ENCODE measurements around the gene ERCC4.

ERCC4 gene

GRCh38 chr16:13992322-13992721 is 72.4 kb downstream of the ERCC4 start:
- TF ChIP-seq, protein P1, sequence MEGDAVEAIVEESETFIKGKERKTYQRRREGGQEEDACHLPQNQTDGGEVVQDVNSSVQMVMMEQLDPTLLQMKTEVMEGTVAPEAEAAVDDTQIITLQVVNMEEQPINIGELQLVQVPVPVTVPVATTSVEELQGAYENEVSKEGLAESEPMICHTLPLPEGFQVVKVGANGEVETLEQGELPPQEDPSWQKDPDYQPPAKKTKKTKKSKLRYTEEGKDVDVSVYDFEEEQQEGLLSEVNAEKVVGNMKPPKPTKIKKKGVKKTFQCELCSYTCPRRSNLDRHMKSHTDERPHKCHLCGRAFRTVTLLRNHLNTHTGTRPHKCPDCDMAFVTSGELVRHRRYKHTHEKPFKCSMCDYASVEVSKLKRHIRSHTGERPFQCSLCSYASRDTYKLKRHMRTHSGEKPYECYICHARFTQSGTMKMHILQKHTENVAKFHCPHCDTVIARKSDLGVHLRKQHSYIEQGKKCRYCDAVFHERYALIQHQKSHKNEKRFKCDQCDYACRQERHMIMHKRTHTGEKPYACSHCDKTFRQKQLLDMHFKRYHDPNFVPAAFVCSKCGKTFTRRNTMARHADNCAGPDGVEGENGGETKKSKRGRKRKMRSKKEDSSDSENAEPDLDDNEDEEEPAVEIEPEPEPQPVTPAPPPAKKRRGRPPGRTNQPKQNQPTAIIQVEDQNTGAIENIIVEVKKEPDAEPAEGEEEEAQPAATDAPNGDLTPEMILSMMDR (IDR thresholded peaks at IDR 0.05; ENCODE audit: low read depth, low read length) = no peak
- H3K4me3 ChIP-seq (ENCODE audit: low read depth, low read length) = no peak overlapping the region
- in situ Hi-C loops (cut with HindIII; ENCODE audit: low sequenced_read_pairs) = no loop called here
- no peak for DNase-seq (ENCODE audit: low read depth, low spot score)

DNA sequence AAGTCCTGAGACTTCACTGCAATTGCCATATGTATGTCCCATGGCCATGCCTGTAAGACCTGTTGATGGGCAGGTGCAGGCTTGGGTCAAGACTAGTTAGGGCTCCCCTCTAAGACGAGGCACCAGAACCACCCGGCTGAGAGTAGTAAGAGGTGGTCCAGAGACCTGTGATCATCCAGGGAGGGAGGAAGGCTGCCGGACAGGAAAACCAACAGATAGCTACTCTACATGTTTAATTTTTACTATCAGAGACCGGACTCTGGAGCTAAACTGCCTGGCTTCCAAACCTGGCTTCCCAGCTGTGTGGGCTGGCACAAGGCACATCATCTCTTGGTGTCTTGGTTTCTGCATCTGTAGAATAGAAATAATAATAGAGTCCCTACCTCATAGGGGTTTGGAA is 73.0 kb downstream of the ERCC4 start:
- no peak for DNase-seq (ENCODE audit: low read depth, low spot score)
- TF ChIP-seq, protein P1 (IDR thresholded peaks at IDR 0.05; ENCODE audit: low read depth, low read length) = no peak
- H3K4me3 ChIP-seq (ENCODE audit: low read depth, low read length) = no peak overlapping the region
- in situ Hi-C loops (cut with HindIII; ENCODE audit: low sequenced_read_pairs) = no loop called here

DNA sequence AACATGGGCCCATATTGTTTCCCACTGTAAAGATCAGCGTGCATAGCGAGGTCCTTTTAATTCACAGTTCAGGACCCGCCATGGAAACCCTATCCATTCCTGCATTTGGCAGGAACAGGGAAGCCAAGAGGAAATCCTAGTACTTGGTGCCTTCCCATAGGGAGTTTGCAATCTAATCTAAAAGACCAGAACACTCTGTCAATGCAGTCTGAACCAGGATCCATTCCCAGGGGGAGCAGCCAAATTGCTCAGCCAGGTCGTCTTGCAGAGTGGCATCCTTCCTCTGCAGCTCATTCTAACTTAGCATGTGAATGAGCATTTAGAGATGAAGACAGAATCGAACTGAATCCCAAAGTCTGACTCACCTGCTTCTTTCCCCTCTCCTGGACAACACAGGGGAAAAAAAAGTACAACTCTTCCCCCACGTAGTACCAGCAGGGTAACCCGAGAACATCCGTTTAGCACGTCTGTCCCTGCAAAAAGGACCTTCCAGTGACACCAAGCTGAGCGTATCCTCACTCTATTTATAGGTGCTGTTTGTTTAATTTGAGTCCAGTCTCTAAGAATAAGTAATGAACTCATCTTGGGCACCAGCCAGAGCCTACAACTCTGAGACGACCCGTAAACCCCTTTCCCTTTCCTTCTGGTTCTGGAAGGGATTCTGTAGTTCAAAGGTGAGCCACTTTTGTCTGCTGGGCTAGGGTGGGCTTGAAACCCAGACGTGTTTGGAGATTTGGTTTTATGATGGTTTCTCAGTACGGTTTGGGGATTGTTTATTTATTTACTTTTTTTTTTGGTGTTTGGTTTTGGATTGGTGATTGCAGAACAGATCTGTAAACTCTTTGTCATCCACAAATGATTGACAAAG is 74.5 kb downstream of the ERCC4 start:
- TF ChIP-seq, protein P1 (IDR thresholded peaks at IDR 0.05; ENCODE audit: low read depth, low read length) = no peak
- in situ Hi-C loops (cut with HindIII; ENCODE audit: low sequenced_read_pairs) = no loop called here

GRCh38 chr16:13995194-13995593 is 75.2 kb downstream of the ERCC4 start:
- no peak for DNase-seq (ENCODE audit: low read depth, low spot score)
- in situ Hi-C loops (cut with HindIII; ENCODE audit: low sequenced_read_pairs) = no loop called here
- no peak overlapping the region for H3K4me3 ChIP-seq (ENCODE audit: low read depth, low read length)
- TF ChIP-seq, protein P1 (IDR thresholded peaks at IDR 0.05; ENCODE audit: low read depth, low read length) = no peak

More for the DNA sequence above, 74.5 kb downstream of the ERCC4 start:
- DNase-seq (ENCODE audit: low read depth, low spot score) = no peak
- no peak overlapping the region for H3K4me3 ChIP-seq (ENCODE audit: low read depth, low read length)

GRCh38 chr16:13996778-13997288 is 76.9 kb downstream of the ERCC4 start:
- DNase-seq (ENCODE audit: low read depth, low spot score) = no peak
- TF ChIP-seq, protein P1 (IDR thresholded peaks at IDR 0.05; ENCODE audit: low read depth, low read length) = no peak
- in situ Hi-C loops (cut with HindIII; ENCODE audit: low sequenced_read_pairs) = no loop called here

DNA sequence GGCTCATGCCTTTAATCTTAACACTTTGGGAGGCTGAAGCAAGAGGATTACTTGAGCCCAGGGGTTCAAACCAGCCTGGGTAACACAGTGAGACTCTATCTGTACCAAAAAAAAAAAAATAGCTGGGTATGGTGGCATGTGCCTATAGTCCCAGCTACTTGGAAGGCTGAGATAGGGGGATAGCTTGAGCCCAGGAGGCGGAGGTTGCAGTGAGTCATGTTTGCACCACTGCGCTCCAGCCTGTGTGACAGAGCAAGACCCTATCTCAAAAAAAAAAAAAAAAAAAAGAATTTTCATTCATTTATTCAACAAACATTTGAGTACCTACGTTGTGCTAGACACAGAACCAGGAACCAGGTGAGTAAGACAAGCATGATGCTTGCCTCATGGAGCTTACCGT is 77.6 kb downstream of the ERCC4 start:
- in situ Hi-C loops (cut with HindIII; ENCODE audit: low sequenced_read_pairs) = no loop called here
- no peak for DNase-seq (ENCODE audit: low read depth, low spot score)
- no peak overlapping the region for H3K4me3 ChIP-seq (ENCODE audit: low read depth, low read length)
- TF ChIP-seq, protein P1 (IDR thresholded peaks at IDR 0.05; ENCODE audit: low read depth, low read length) = no peak

More at GRCh38 chr16:13996778-13997288, 76.9 kb downstream of the ERCC4 start:
- no peak overlapping the region for H3K4me3 ChIP-seq (ENCODE audit: low read depth, low read length)
